Karpas-422 (cell line): ENCODE results near the gene STMND1. TPM values are rescaled to one million over a fixed set of nuclear protein-coding genes. Genes with fewer than 3 reads are reported as not detected.

Experiments used
- DNase-seq: peaks from one replicate; pipeline ENCODE4 v3.0.0-alpha.2; 2015
- H2AFZ ChIP-seq: fragments of 200-600 bp; sonication (generic); 2 replicates; pipeline ENCODE4 v1.6.1; 2014; ENCODE audit warnings: antibody characterized with exemption, low read length, mixed read lengths
- H3K27ac ChIP-seq: fragments of 200-600 bp; sonication (generic); 2 replicates; pipeline ENCODE4 v1.5.1; 2014; ENCODE audit warnings: mild to moderate bottlenecking, low read length, moderate library complexity
- H3K27me3 ChIP-seq: fragments of 200-600 bp; sonication (generic); 2 replicates; pipeline ENCODE4 v1.6.1; 2014; ENCODE audit warnings: low read length, mixed read lengths
- H3K36me3 ChIP-seq: fragments of 200-600 bp; sonication (generic); 2 replicates; pipeline ENCODE4 v1.6.1; 2014; ENCODE audit warnings: low read length, mixed read lengths; ENCODE audit not compliant: insufficient read depth
- H3K4me1 ChIP-seq: fragments of 200-600 bp; sonication (generic); 2 replicates; pipeline ENCODE4 v1.6.1; 2014; ENCODE audit warnings: mild to moderate bottlenecking, low read length, mixed read lengths
- H3K4me2 ChIP-seq: fragments of 200-600 bp; sonication (generic); 2 replicates; pipeline ENCODE4 v1.6.1; 2014; ENCODE audit warnings: low read length, low read depth, mild to moderate bottlenecking; ENCODE audit not compliant: poor library complexity, severe bottlenecking
- H3K4me3 ChIP-seq: fragments of 200-600 bp; sonication (generic); 2 replicates; pipeline ENCODE4 v1.5.1; 2014; ENCODE audit warnings: mild to moderate bottlenecking, antibody characterized with exemption, low read length, mixed read lengths
- H3K79me2 ChIP-seq: fragments of 200-600 bp; sonication (generic); 2 replicates; pipeline ENCODE4 v1.6.1; 2014; ENCODE audit warnings: mild to moderate bottlenecking, low read length, mixed read lengths
- H3K9ac ChIP-seq: fragments of 200-600 bp; sonication (generic); 2 replicates; pipeline ENCODE4 v1.6.0; 2014; ENCODE audit warnings: low read length
- H3K9me2 ChIP-seq: fragments of 200-600 bp; sonication (generic), shearing (Covaris generic); replicated peaks from 2 replicates; pipeline ENCODE4 v1.6.0; 2014; ENCODE audit warnings: mild to moderate bottlenecking, low read length, moderate library complexity; ENCODE audit not compliant: insufficient read depth
- H3K9me3 ChIP-seq: fragments of 300-700, 200-600 bp; sonication (generic); 2 replicates; pipeline ENCODE4 v1.6.1; 2014; ENCODE audit warnings: low read length, mixed read lengths
- H4K20me1 ChIP-seq: fragments of 200-600 bp; sonication (generic); 2 replicates; pipeline ENCODE4 v1.6.1; 2014; ENCODE audit warnings: mild to moderate bottlenecking, antibody characterized with exemption, low read length, low read depth; ENCODE audit not compliant: insufficient read depth
- total RNA-seq: library from RNA; depleted of rRNA; stranded (reverse); fragments of >200 nt; shearing (Covaris generic); gene quantifications from 2 replicates; pipeline ENCODE4 v1.2.3, GENCODE V29; 2014; ENCODE audit warnings: low replicate concordance

The STMND1 gene
- total RNA-seq, 1 experiment from 2014 or later: not detected

DNA sequence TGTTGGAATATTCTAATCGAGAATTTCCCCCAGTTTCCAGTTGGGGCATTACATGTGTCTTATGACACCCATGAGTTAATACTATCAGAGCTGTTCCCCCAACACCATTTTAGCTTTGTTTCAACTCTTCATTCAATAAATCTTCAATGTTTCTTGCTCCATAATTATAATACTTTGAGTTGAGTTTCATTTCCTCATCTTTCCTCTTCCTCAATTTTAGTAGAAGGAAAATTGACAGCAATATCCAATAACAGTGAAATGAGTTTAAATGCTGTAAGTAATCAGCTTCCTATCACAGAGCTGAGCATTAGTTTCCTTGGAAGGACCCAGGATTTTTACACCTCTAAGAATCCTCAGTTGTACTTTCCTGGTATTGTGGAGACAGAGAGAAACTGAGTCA, 1.0 kb upstream of the STMND1 start:
- no peak overlapping the region for H3K4me2 ChIP-seq

GRCh38 chr6:17102258-17102870, 514 bp downstream of the STMND1 start:
- Histone ChIP-seq H3K4me1 (no peaks in the 10 kb centered on the region), H3K4me2 (no peak overlapping the region), H3K36me3 (no peaks in the 10 kb centered on the region), H3K79me2 (no peaks in the 10 kb centered on the region), H3K4me3 (no peak overlapping the region), H3K9ac (no peak overlapping the region), H3K9me2 (no peaks in the 10 kb centered on the region), H3K27ac (no peak overlapping the region), H4K20me1 (no peaks in the 10 kb centered on the region), H3K9me3 (no peaks in the 10 kb centered on the region; the same call in 1 of the 2 replicates), H2AFZ (no peak overlapping the region), H3K27me3 (no peaks in the 10 kb centered on the region)
- no peak for DNase-seq

More for the DNA sequence above, 1.0 kb upstream of the STMND1 start:
- Histone ChIP-seq H3K27me3 (no peaks in the 10 kb centered on the region), H3K36me3 (no peaks in the 10 kb centered on the region), H3K27ac (no peak overlapping the region), H2AFZ (no peak overlapping the region), H3K9me2 (no peaks in the 10 kb centered on the region), H3K79me2 (no peaks in the 10 kb centered on the region), H3K9ac (no peak overlapping the region), H4K20me1 (no peaks in the 10 kb centered on the region), H3K9me3 (no peaks in the 10 kb centered on the region; the same call in 1 of the 2 replicates), H3K4me1 (no peaks in the 10 kb centered on the region), H3K4me3 (no peak overlapping the region)
- DNase-seq: no peak

DNA sequence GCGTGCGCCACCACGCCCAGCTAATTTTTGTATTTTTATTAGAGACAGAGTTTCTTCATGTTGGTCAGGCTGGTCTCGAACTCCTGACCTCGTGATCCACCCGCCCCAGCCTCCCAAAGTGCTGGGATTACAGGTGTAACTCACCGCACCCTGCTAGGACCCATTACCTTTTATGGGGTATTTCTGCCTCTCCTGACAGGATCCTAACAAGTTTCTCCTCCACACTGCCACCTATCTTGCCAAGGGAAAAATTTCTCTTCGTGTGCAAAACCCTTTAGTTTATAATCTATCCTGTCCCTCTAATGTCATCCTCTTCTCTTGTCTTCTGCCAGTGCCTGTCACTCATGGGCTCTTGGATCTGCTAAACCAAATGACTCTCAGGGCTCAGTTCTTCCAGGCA, 1.9 kb downstream of the STMND1 start:
- no peaks in the 10 kb centered on the region; the same call in 1 of the 2 replicates for H3K9me3 ChIP-seq
- no peaks in the 10 kb centered on the region for H3K27me3 ChIP-seq
- H3K79me2 ChIP-seq: no peaks in the 10 kb centered on the region
- H3K9me2 ChIP-seq: no peaks in the 10 kb centered on the region
- H3K4me2 ChIP-seq: no peak overlapping the region
- H3K4me1 ChIP-seq: no peaks in the 10 kb centered on the region
- H3K9ac ChIP-seq: no peak overlapping the region
- no peak overlapping the region for H2AFZ ChIP-seq
- no peak overlapping the region for H3K27ac ChIP-seq
- no peaks in the 10 kb centered on the region for H4K20me1 ChIP-seq
- DNase-seq: no peak
- no peak overlapping the region for H3K4me3 ChIP-seq
- no peaks in the 10 kb centered on the region for H3K36me3 ChIP-seq

GRCh38 chr6:17107863-17108262, 6.0 kb downstream of the STMND1 start:
- Histone ChIP-seq H3K4me2 (no peak overlapping the region), H3K36me3 (no peaks in the 10 kb centered on the region), H4K20me1 (no peaks in the 10 kb centered on the region), H3K9ac (no peak overlapping the region), H3K9me3 (no peaks in the 10 kb centered on the region), H3K9me2 (no peaks in the 10 kb centered on the region), H3K27ac (no peak overlapping the region), H3K4me3 (no peak overlapping the region), H2AFZ (no peak overlapping the region), H3K27me3 (no peaks in the 10 kb centered on the region), H3K4me1 (no peaks in the 10 kb centered on the region), H3K79me2 (no peaks in the 10 kb centered on the region)
- no peak for DNase-seq

DNA sequence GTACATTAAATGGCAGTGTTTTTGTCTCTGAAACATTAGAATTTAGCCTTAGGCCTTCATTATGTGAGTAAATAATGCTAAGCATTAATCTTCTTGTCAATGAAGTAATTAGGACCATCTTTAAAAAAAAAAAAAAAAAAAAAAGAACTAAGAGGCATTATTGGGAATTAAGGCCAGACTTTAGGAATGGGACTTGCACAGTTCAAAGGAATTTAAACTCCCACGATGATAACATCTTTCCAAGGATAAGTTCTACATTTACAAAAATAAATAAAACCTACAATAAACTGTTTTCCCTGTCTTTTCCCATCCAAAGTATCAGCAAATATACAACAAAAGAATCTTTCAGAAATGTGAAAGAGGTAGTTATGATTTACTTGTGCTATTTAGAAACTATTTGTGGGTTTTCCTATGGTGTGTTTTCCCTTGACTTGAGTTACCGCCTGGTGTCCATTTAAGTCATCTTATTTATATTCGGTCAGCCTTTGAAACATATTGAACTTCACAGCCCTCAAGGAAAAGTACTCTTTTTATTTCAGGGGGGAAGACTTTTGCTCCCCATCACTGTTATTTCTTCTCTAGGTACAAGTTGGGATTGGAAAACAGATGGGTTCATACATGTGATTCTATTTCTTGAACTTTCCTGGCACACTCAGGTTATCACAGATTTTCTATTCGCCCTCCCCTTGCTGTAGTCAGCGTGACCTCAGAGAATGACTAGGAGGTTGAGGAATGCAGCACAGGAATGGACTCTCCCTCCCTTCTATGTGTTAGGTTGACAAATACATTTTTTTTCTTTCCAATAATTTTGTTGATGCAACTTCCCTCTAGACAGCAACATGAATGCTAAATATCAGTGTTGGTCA, 13.6 kb downstream of the STMND1 start:
- no peaks in the 10 kb centered on the region for H3K36me3 ChIP-seq
- H3K9me3 ChIP-seq: no peaks in the 10 kb centered on the region
- no peaks in the 10 kb centered on the region for H3K9me2 ChIP-seq
- H2AFZ ChIP-seq: no peak overlapping the region
- no peak overlapping the region for H3K4me3 ChIP-seq
- H3K4me2 ChIP-seq: no peak overlapping the region
- no peaks in the 10 kb centered on the region for H4K20me1 ChIP-seq
- no peaks in the 10 kb centered on the region for H3K27me3 ChIP-seq
- no peak overlapping the region for H3K9ac ChIP-seq
- DNase-seq: no peak
- no peak overlapping the region for H3K27ac ChIP-seq
- no peaks in the 10 kb centered on the region for H3K4me1 ChIP-seq
- no peaks in the 10 kb centered on the region for H3K79me2 ChIP-seq

DNA sequence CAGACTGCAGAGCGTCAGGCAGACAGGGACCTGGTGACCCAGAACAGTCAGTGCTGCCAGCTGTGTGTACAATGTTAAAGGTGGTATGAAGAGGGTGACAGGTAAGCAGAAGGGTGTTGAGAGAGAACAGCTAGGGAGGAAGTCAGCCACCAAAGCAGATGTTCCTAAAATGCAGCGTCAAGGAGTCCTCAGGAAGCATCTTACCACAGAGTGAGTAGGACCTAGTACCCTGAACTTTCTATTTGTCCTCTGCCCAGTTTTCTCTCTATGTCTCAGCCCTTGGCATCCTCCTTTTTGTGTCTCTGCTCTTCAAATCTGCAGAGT, 14.2 kb downstream of the STMND1 start:
- no peaks in the 10 kb centered on the region for H3K4me1 ChIP-seq
- H3K27me3 ChIP-seq: no peaks in the 10 kb centered on the region
- H2AFZ ChIP-seq: no peak overlapping the region
- H3K9me2 ChIP-seq: no peaks in the 10 kb centered on the region
- H3K79me2 ChIP-seq: no peaks in the 10 kb centered on the region
- H4K20me1 ChIP-seq: no peaks in the 10 kb centered on the region
- no peak overlapping the region for H3K27ac ChIP-seq
- no peak overlapping the region for H3K4me2 ChIP-seq
- H3K9ac ChIP-seq: no peak overlapping the region
- no peak for DNase-seq
- no peaks in the 10 kb centered on the region for H3K9me3 ChIP-seq
- H3K36me3 ChIP-seq: no peaks in the 10 kb centered on the region
- H3K4me3 ChIP-seq: no peak overlapping the region

DNA sequence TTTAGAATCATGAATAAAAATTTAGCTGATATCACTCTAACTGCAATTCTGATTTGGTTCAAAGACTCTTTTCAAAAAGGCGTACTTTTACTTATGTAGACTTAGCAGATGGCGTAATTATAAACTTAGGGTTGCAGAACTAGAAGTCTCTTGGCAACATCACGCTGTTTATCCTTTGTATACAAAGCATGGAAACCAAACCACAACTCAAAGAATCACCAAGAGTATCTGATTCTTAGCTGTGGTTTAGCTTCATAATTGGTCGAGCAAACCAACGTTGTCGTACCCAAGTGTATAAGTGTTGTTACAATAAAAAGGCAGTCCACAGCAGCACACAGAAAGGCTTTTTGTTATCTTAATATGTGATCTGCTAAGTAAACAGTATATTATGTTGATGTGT, 18.2 kb downstream of the STMND1 start:
- no peaks in the 10 kb centered on the region for H3K36me3 ChIP-seq

DNA sequence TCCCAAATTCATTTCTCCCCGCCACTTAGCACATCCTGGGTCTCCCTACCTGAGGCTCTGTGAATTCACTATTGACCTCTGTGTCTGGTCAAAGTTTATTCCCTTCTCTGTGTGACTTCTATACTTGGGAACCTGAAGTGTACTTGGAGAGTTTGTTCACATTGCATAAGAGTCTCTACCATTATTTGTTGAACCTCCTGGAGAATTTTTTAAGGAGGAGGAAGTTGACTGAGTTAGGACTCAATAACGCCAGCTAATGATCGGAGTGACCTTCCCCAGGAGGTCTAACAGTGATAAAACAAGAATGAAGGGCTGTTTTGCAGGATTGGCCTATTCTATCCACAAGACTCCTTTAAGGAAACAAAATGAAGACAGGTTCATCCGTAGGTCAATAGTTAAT, 23.6 kb downstream of the STMND1 start:
- no peaks in the 10 kb centered on the region for H3K9me2 ChIP-seq
- H3K4me2 ChIP-seq: no peak overlapping the region
- DNase-seq: no peak
- no peak overlapping the region for H3K4me3 ChIP-seq
- H3K9ac ChIP-seq: no peak overlapping the region
- no peaks in the 10 kb centered on the region for H3K4me1 ChIP-seq
- no peaks in the 10 kb centered on the region for H4K20me1 ChIP-seq
- H3K79me2 ChIP-seq: no peaks in the 10 kb centered on the region
- no peak overlapping the region for H2AFZ ChIP-seq
- H3K36me3 ChIP-seq: no peaks in the 10 kb centered on the region
- no peaks in the 10 kb centered on the region for H3K9me3 ChIP-seq
- no peaks in the 10 kb centered on the region for H3K27me3 ChIP-seq
- no peak overlapping the region for H3K27ac ChIP-seq

More for the DNA sequence above, 18.2 kb downstream of the STMND1 start:
- H3K4me3 ChIP-seq: no peak overlapping the region
- H3K9ac ChIP-seq: no peak overlapping the region
- H3K27ac ChIP-seq: no peak overlapping the region
- H2AFZ ChIP-seq: no peak overlapping the region
- no peaks in the 10 kb centered on the region for H3K9me2 ChIP-seq
- H3K27me3 ChIP-seq: no peaks in the 10 kb centered on the region
- no peak overlapping the region for H3K4me2 ChIP-seq
- no peaks in the 10 kb centered on the region for H3K4me1 ChIP-seq
- no peaks in the 10 kb centered on the region for H3K9me3 ChIP-seq
- DNase-seq: no peak
- H4K20me1 ChIP-seq: no peaks in the 10 kb centered on the region
- H3K79me2 ChIP-seq: no peaks in the 10 kb centered on the region
